HEK293 (cell line): ENCODE results near the gene SBNO2.

Experiments used
- CTCF ChIA-PET: fragments of 350-600 bp; formaldehyde crosslinking; extraction: SDS; loops from one replicate; lab custom pipeline; 2021; ENCODE audit warnings: antibody characterized with exemption; lab: Yijun Ruan, JAX
- POLR2A ChIA-PET: fragments of 300-600 bp; formaldehyde crosslinking; extraction: SDS; loops from one replicate; lab custom pipeline; 2020; ENCODE audit warnings: antibody characterized with exemption, inconsistent platforms; lab: Yijun Ruan, JAX
- H3K27ac ChIP-seq: fragments of 200-500 bp; sonication (Bioruptor generic); 2 replicates; pipeline ENCODE4 v1.5.1; 2014; ENCODE audit warnings: low read depth, low read length, control low read depth, inconsistent platforms; ENCODE audit errors: extremely low read depth
- H3K36me3 ChIP-seq, 2 experiments: fragments of 200-500 bp in 1 of 2; sonication (Bioruptor generic) in 1 of 2; 1 replicate in 1 of 2; 2 replicates in 1 of 2; pipeline ENCODE4 v1.5.1; 2014 to 2017; ENCODE audit warnings: inconsistent platforms in 2 of 2, low read length in 2 of 2; ENCODE audit not compliant: control insufficient read depth in 2 of 2, insufficient read depth in 1 of 2
- H3K4me1 ChIP-seq: fragments of 200-500 bp; sonication (Bioruptor generic); 2 replicates; pipeline ENCODE4 v1.5.1; 2014; ENCODE audit warnings: mild to moderate bottlenecking, low read length, inconsistent platforms; ENCODE audit not compliant: control insufficient read depth, insufficient read depth
- H3K4me3 ChIP-seq: 2 replicates; pipeline ENCODE4 v1.5.1; 2011; ENCODE audit warnings: low read depth, mild to moderate bottlenecking, control low read depth, low read length, moderate library complexity
- H3K9me3 ChIP-seq: fragments of 200-500 bp; sonication (Bioruptor generic); 2 replicates; pipeline ENCODE4 v1.5.1; 2014; ENCODE audit warnings: low read depth, low read length, inconsistent platforms; ENCODE audit not compliant: control insufficient read depth, insufficient read depth
- BCL11A ChIP-seq: fragments of 450-650 bp; formaldehyde crosslinking; IDR thresholded peaks from 2 replicates; pipeline ENCODE4 v1.5.1; 2016; ENCODE audit warnings: low read depth, missing biosample characterization, missing genetic modification characterization
- GFI1B ChIP-seq: fragments of 450-650 bp; formaldehyde crosslinking; IDR thresholded peaks from 2 replicates; pipeline ENCODE4 v1.5.1; 2016; ENCODE audit warnings: missing biosample characterization, missing genetic modification characterization
- GLIS2 ChIP-seq: fragments of 450-650 bp; formaldehyde crosslinking; IDR thresholded peaks from 2 replicates; pipeline ENCODE4 v1.5.1; 2016; ENCODE audit warnings: missing biosample characterization, missing genetic modification characterization
- HIC1 ChIP-seq: fragments of 450-650 bp; formaldehyde crosslinking; IDR thresholded peaks from 2 replicates; pipeline ENCODE4 v1.5.1; 2016; ENCODE audit warnings: missing biosample characterization, missing genetic modification characterization
- TCF7L2 ChIP-seq: IDR thresholded peaks from 2 replicates; pipeline ENCODE4 v1.6.1; 2011; ENCODE audit warnings: low read depth, mild to moderate bottlenecking, inconsistent platforms, low read length, moderate library complexity, borderline replicate concordance
- ZBTB6 ChIP-seq: fragments of 450-650 bp; formaldehyde crosslinking; IDR thresholded peaks from 2 replicates; pipeline ENCODE4 v1.5.1; 2017; ENCODE audit warnings: missing biosample characterization, missing genetic modification characterization
- ZBTB8A ChIP-seq: fragments of 450-650 bp; formaldehyde crosslinking; IDR thresholded peaks from 2 replicates; pipeline ENCODE4 v1.5.1; 2016; ENCODE audit warnings: missing biosample characterization, missing genetic modification characterization
- ZFP37 ChIP-seq: fragments of 450-650 bp; formaldehyde crosslinking; IDR thresholded peaks from 2 replicates; pipeline ENCODE4 v1.5.1; 2016; ENCODE audit warnings: missing biosample characterization, missing genetic modification characterization
- ZNF19 ChIP-seq: fragments of 450-650 bp; formaldehyde crosslinking; IDR thresholded peaks from 2 replicates; pipeline ENCODE4; 2016; ENCODE audit warnings: missing biosample characterization, missing genetic modification characterization, low read depth
- ZNF311 ChIP-seq: fragments of 450-650 bp; formaldehyde crosslinking; IDR thresholded peaks from 2 replicates; pipeline ENCODE4 v1.5.1; 2017; ENCODE audit warnings: missing biosample characterization, missing genetic modification characterization, borderline replicate concordance
- ZNF37A ChIP-seq: fragments of 450-650 bp; IDR thresholded peaks from 2 replicates; pipeline ENCODE4 v1.5.1; 2018; ENCODE audit warnings: missing biosample characterization, missing genetic modification characterization
- ZNF394 ChIP-seq: fragments of 450-650 bp; formaldehyde crosslinking; IDR thresholded peaks from 2 replicates; pipeline ENCODE4 v1.5.1; 2016; ENCODE audit warnings: missing biosample characterization, missing genetic modification characterization, mild to moderate bottlenecking, moderate library complexity, borderline replicate concordance
- ZNF529 ChIP-seq: fragments of 450-650 bp; formaldehyde crosslinking; IDR thresholded peaks from 2 replicates; pipeline ENCODE4 v1.5.1; 2017; ENCODE audit warnings: missing genetic modification characterization, missing biosample characterization; ENCODE audit not compliant: insufficient replicate concordance
- ZNF544 ChIP-seq: fragments of 450-650 bp; formaldehyde crosslinking; IDR thresholded peaks from 2 replicates; pipeline ENCODE4 v1.5.0; 2017; ENCODE audit warnings: missing biosample characterization, missing genetic modification characterization
- ZNF658 ChIP-seq: fragments of 450-650 bp; formaldehyde crosslinking; IDR thresholded peaks from 2 replicates; pipeline ENCODE4; 2016; ENCODE audit warnings: missing biosample characterization, missing genetic modification characterization
- ZNF747 ChIP-seq: fragments of 450-650 bp; formaldehyde crosslinking; IDR thresholded peaks from 2 replicates; pipeline ENCODE4 v1.5.1; 2016; ENCODE audit warnings: missing biosample characterization, missing genetic modification characterization
- ZNF768 ChIP-seq: fragments of 450-650 bp; formaldehyde crosslinking; IDR thresholded peaks from 2 replicates; pipeline ENCODE4 v1.5.1; 2018; ENCODE audit warnings: missing biosample characterization, mild to moderate bottlenecking, missing genetic modification characterization
- TF ChIP-seq, protein P1 (sequence below): fragments of 450-650 bp; formaldehyde crosslinking; IDR thresholded peaks from 2 replicates; pipeline ENCODE4 v1.5.1; 2017; ENCODE audit warnings: missing biosample characterization, missing genetic modification characterization
- TF ChIP-seq, protein P2 (sequence below): fragments of 450-650 bp; formaldehyde crosslinking; IDR thresholded peaks from 2 replicates; pipeline ENCODE4 v1.5.1; 2016; ENCODE audit warnings: missing biosample characterization, missing genetic modification characterization
- TF ChIP-seq, protein P3 (sequence below): fragments of 450-650 bp; formaldehyde crosslinking; IDR thresholded peaks from 2 replicates; pipeline ENCODE4 v1.5.1; 2016; ENCODE audit warnings: missing biosample characterization, missing genetic modification characterization

Gene SBNO2

GRCh38 chr19:1223018-1223855 is 49.2 kb upstream of the SBNO2 start (continued):
- 0 out of 2 replicates have a peak, but pooled peaks have one; percentile 25 for TF ChIP-seq ZBTB8A
- TF ChIP-seq ZNF529 (tag by site-specific recombination): no peak
- TF ChIP-seq, protein P1, sequence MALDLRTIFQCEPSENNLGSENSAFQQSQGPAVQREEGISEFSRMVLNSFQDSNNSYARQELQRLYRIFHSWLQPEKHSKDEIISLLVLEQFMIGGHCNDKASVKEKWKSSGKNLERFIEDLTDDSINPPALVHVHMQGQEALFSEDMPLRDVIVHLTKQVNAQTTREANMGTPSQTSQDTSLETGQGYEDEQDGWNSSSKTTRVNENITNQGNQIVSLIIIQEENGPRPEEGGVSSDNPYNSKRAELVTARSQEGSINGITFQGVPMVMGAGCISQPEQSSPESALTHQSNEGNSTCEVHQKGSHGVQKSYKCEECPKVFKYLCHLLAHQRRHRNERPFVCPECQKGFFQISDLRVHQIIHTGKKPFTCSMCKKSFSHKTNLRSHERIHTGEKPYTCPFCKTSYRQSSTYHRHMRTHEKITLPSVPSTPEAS (tag by site-specific recombination): no peak
- no peak for TF ChIP-seq ZNF394 (tag by site-specific recombination)
- TF ChIP-seq ZFP37 (tag by site-specific recombination): no peak
- TF ChIP-seq ZNF311 (tag by site-specific recombination): no peak
- no peak for TF ChIP-seq TCF7L2
- TF ChIP-seq ZNF19 (tag by site-specific recombination): no peak
- no peak for TF ChIP-seq GFI1B (tag by site-specific recombination)
- no peak for TF ChIP-seq ZNF747
- no peak for TF ChIP-seq ZNF37A (tag by site-specific recombination)

DNA sequence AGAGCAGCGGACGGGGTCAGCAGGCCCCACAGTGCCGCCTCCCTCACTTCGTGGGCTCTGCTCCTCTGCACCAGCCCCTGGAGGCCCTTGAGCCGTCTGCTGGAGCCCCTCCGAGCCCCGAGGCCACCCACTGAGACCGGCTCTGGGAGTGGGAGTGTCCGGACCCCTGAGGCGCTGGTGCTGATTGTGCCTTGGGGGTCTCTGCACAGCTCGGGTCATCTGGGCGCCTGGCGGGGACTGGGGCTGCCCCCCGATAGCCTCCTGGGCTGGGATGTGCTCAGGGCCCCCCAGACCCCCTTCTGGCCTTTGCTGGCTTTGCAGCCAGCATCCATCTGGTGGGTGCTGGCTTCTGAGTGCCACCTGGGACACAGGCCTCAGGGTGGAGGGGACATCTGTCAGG is 48.3 kb upstream of the SBNO2 start:
- 0 out of 2 replicates have a peak overlapping the region, but pooled peaks have one; percentile 17 for H3K27ac ChIP-seq
- no peak overlapping the region for H3K4me3 ChIP-seq
- TF ChIP-seq GLIS2 (tag by site-specific recombination) (peak; percentile 36; the same call in 1 of the 2 replicates), ZBTB6 (tag by site-specific recombination) (peak; percentile 56; the same call in 1 of the 2 replicates), ZNF768 (no peak), HIC1 (tag by site-specific recombination) (no peak), BCL11A (tag by site-specific recombination) (no peak), ZNF658 (tag by site-specific recombination) (no peak), ZNF544 (no peak)
- TF ChIP-seq, protein P2, sequence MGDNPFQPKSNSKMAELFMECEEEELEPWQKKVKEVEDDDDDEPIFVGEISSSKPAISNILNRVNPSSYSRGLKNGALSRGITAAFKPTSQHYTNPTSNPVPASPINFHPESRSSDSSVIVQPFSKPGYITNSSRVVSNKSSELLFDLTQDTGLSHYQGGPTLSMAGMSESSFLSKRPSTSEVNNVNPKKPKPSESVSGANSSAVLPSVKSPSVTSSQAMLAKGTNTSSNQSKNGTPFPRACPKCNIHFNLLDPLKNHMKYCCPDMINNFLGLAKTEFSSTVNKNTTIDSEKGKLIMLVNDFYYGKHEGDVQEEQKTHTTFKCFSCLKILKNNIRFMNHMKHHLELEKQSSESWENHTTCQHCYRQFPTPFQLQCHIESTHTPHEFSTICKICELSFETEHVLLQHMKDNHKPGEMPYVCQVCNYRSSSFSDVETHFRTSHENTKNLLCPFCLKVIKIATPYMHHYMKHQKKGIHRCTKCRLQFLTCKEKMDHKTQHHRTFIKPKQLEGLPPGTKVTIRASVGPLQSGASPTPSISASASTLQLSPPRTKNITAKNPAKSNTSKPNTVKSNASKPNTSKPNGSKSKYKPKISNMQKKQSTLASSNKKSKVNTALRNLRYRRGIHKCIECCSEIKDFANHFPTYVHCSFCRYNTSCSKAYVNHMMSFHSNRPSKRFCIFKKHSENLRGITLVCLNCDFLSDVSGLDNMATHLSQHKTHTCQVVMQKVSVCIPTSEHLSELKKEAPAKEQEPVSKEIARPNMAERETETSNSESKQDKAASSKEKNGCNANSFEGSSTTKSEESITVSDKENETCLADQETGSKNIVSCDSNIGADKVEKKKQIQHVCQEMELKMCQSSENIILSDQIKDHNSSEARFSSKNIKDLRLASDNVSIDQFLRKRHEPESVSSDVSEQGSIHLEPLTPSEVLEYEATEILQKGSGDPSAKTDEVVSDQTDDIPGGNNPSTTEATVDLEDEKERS: no peak
- TF ChIP-seq, protein P3, sequence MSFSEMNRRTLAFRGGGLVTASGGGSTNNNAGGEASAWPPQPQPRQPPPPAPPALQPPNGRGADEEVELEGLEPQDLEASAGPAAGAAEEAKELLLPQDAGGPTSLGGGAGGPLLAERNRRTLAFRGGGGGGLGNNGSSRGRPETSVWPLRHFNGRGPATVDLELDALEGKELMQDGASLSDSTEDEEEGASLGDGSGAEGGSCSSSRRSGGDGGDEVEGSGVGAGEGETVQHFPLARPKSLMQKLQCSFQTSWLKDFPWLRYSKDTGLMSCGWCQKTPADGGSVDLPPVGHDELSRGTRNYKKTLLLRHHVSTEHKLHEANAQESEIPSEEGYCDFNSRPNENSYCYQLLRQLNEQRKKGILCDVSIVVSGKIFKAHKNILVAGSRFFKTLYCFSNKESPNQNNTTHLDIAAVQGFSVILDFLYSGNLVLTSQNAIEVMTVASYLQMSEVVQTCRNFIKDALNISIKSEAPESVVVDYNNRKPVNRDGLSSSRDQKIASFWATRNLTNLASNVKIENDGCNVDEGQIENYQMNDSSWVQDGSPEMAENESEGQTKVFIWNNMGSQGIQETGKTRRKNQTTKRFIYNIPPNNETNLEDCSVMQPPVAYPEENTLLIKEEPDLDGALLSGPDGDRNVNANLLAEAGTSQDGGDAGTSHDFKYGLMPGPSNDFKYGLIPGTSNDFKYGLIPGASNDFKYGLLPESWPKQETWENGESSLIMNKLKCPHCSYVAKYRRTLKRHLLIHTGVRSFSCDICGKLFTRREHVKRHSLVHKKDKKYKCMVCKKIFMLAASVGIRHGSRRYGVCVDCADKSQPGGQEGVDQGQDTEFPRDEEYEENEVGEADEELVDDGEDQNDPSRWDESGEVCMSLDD (tag by site-specific recombination): no peak
- ChIA-PET CTCF (interaction anchor here (0.8 to 2.5 kb wide), 9 partner anchors 8 to 109 kb away, joined by 3 to 14 read pairs (median 5); no protein-coding TSS in a partner anchor), POLR2A (interaction anchor here (0.6 to 1.5 kb wide), 2 partner anchors 109 to 234 kb away, joined by 3 to 7 read pairs; no protein-coding TSS in a partner anchor)
- no peaks in the 10 kb centered on the region for H3K4me1 ChIP-seq
- H3K36me3 ChIP-seq: peaks cover 0 to 78% of the 10 kb centered on the region in 2 experiments; a peak in 2 of 3 replicates
- no peaks in the 10 kb centered on the region for H3K9me3 ChIP-seq
